ENCODE results near the gene RTCA.
A peak's percentile ranks its signal among the peaks of the same experiment; 100 is the strongest.

The RTCA gene

GRCh38 chr1:100267284-100267683 is 1.3 kb downstream of the RTCA start:
- H3K4me3 ChIP-seq (ENCODE audit: low read depth, low read length), result peak overlapping the region; percentile 94
- TF ChIP-seq, protein P1, sequence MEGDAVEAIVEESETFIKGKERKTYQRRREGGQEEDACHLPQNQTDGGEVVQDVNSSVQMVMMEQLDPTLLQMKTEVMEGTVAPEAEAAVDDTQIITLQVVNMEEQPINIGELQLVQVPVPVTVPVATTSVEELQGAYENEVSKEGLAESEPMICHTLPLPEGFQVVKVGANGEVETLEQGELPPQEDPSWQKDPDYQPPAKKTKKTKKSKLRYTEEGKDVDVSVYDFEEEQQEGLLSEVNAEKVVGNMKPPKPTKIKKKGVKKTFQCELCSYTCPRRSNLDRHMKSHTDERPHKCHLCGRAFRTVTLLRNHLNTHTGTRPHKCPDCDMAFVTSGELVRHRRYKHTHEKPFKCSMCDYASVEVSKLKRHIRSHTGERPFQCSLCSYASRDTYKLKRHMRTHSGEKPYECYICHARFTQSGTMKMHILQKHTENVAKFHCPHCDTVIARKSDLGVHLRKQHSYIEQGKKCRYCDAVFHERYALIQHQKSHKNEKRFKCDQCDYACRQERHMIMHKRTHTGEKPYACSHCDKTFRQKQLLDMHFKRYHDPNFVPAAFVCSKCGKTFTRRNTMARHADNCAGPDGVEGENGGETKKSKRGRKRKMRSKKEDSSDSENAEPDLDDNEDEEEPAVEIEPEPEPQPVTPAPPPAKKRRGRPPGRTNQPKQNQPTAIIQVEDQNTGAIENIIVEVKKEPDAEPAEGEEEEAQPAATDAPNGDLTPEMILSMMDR (IDR thresholded peaks at IDR 0.05; ENCODE audit: low read depth, low read length, missing control alignments), result no peak

DNA sequence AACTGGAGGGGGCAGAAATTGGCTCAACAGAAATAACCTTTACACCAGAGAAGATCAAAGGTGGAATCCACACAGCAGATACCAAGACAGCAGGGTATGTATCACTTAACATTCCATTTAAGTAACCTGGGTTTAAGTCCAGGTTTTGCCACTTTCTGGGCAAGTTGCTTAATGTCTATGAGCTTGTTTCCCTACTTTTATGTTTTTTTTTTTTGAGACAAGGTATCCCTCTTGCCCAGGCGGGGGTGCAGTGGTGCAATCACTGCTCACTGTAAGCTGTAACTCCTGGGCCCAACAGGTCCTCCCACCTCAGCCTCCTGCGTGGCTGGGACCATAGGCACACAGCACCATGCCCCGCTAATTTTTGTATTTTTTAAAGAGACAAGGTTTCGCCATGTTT is 2.2 kb downstream of the RTCA start:
- in situ Hi-C loops (cut with HindIII; ENCODE audit: low sequenced_read_pairs), result no loop called here
- H3K4me3 ChIP-seq (ENCODE audit: low read depth, low read length), result no peak overlapping the region
- no peak for DNase-seq (ENCODE audit: low read depth)
- TF ChIP-seq, protein P1 (IDR thresholded peaks at IDR 0.05; ENCODE audit: low read depth, low read length, missing control alignments), result no peak

More at GRCh38 chr1:100267284-100267683, 1.3 kb downstream of the RTCA start:
- in situ Hi-C loops (cut with HindIII; ENCODE audit: low sequenced_read_pairs), result no loop called here
- no peak for DNase-seq (ENCODE audit: low read depth)

- H3K4me3 ChIP-seq (ENCODE audit: low read depth, low read length), result no peak overlapping the region
- TF ChIP-seq, protein P1 (IDR thresholded peaks at IDR 0.05; ENCODE audit: low read depth, low read length, missing control alignments), result no peak
- no peak for DNase-seq (ENCODE audit: low read depth)
- in situ Hi-C loops (cut with HindIII; ENCODE audit: low sequenced_read_pairs), result no loop called here
Measured at GRCh38 chr1:100277866-100278265, 11.8 kb downstream of the RTCA start.

GRCh38 chr1:100279358-100279923 is 13.4 kb downstream of the RTCA start:
- in situ Hi-C loops (cut with HindIII; ENCODE audit: low sequenced_read_pairs), result no loop called here
- DNase-seq (ENCODE audit: low read depth), result no peak
- no peak overlapping the region for H3K4me3 ChIP-seq (ENCODE audit: low read depth, low read length)
- TF ChIP-seq, protein P1 (IDR thresholded peaks at IDR 0.05; ENCODE audit: low read depth, low read length, missing control alignments), result no peak

- no peak overlapping the region for H3K4me3 ChIP-seq (ENCODE audit: low read depth, low read length)
- TF ChIP-seq, protein P1 (IDR thresholded peaks at IDR 0.05; ENCODE audit: low read depth, low read length, missing control alignments), result no peak
- no peak for DNase-seq (ENCODE audit: low read depth)
- in situ Hi-C loops (cut with HindIII; ENCODE audit: low sequenced_read_pairs), result no loop called here
Measured at GRCh38 chr1:100279954-100280682, 14.1 kb downstream of the RTCA start.

DNA sequence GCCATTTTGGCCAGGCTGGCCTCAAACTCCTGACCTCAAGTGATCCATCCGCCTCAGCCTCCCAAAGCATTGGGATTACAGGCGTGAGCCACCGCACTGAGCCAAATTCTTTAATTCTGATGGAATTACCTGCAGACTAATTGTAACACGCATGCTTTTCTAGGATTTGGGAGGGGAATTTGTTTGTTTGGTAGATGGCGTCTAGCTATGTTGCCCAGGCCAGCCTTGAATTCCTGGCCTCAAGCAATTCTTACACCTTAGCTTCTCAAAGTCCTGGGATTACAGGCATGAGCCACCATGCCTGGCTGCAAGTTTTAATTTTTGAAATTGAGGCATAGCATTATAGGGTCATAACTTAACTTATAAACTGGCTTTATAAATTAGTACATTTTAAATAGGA is 18.6 kb downstream of the RTCA start:
- DNase-seq (ENCODE audit: low read depth), result no peak
- TF ChIP-seq, protein P1 (IDR thresholded peaks at IDR 0.05; ENCODE audit: low read depth, low read length, missing control alignments), result no peak
- in situ Hi-C loops (cut with HindIII; ENCODE audit: low sequenced_read_pairs), result no loop called here
- no peak overlapping the region for H3K4me3 ChIP-seq (ENCODE audit: low read depth, low read length)

Measured in astrocyte of the cerebellum (primary cell).